GM12892 (cell line): ENCODE data around the gene USHBP1.

Experiments
- POLR2A ChIP-seq: IDR thresholded peaks from 2 replicates; pipeline ENCODE4 v1.6.1; 2011; ENCODE audit warnings: low read depth, low read length, control low read depth
- POLR2AphosphoS5 ChIP-seq: IDR thresholded peaks from 2 replicates; pipeline ENCODE4 v1.6.1; 2011; ENCODE audit warnings: low read depth, low read length, control low read depth
- TAF1 ChIP-seq: IDR thresholded peaks from 2 replicates; pipeline ENCODE4 v1.6.1; 2011; ENCODE audit warnings: low read depth, mild to moderate bottlenecking, control low read depth, low read length, borderline replicate concordance

DNA sequence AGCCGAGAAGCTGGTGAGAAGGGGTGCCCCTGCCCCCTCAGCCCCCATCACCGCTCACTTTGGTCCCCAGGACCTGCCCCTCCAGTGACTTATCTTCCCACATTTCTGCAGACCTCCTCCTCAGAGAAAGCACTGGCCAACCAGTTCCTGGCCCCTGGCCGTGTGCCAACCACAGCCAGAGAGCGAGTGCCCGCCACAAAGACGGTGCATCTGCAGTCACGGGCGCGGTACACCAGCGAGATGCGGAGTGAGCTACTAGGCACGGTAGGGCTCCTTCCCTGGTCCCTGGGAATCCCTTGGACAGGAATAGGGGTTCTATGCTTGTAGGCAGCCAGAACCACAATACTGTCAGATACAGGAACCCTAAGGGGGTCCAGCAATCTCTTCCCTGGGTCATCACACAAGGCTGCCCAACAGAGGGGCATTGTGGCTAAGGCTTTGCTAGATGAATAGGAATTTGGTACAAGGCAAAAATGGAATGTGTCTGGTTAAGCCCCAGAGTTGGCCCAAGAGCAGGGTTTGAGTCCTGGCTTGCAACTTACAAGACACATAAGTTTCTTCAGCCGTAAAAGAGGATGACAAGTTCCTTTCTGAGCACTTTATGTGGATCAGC lies 48.4 kb downstream of the USHBP1 start:
- no peak for TF ChIP-seq POLR2AphosphoS5
- TF ChIP-seq POLR2A: no peak
- no peak for TF ChIP-seq TAF1
